Dendritic cell treated with granulocyte-macrophage colony-stimulating factor and Interleukin-4, amounts not matched to agents 40 ng/mL and 50 ng/mL, for 4 days (primary cell): ENCODE results near the gene RPL26.
"Not testable (repeated sequence)": the region's sequence is repeated elsewhere in the genome, so short reads cannot be mapped to it uniquely, and the experiment has no call there.

Experiments
- H3K27ac Mint-ChIP-seq: one replicate; pipeline ENCODE4 v1.8.0; 2022; ENCODE audit warnings: mild to moderate bottlenecking, mixed read lengths
- H3K27me3 Mint-ChIP-seq: one replicate; pipeline ENCODE4 v1.8.0; 2022; ENCODE audit warnings: mild to moderate bottlenecking, mixed read lengths
- H3K36me3 Mint-ChIP-seq: one replicate; pipeline ENCODE4 v1.8.0; 2022; ENCODE audit warnings: low read depth, mixed read lengths
- H3K4me1 Mint-ChIP-seq: one replicate; pipeline ENCODE4 v1.8.0; 2022; ENCODE audit warnings: low read depth, mixed read lengths
- H3K4me3 Mint-ChIP-seq: one replicate; pipeline ENCODE4 v1.8.0; 2022; ENCODE audit warnings: mild to moderate bottlenecking, moderate library complexity, mixed read lengths
- H3K9me3 Mint-ChIP-seq: one replicate; pipeline ENCODE4 v1.8.0; 2022; ENCODE audit warnings: mixed read lengths
- intact Hi-C: fragments of 100-400 bp; cut with micrococcal nuclease; formaldehyde crosslinking; loops from one replicate; pipeline ENCODE4 v1.15.0; 2022

RPL26 gene

DNA sequence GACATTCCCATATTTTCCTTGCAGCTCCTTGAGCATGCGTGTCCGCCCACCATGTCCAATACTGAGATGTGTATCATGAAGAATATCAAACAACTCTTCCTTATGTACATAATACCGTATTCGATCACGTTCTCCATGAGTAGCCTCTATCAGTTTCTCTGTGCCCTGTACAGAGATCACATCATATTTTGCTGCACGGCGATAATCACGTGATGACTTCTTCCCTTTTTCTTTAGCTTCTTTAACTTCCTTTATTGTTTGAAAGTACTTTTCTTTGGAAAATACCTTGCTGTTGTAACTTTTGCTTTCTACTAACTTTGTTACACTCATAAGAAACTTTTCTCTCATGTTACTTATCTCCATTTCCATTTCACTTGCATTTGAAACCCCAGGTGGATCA, 13.0 kb downstream of the RPL26 start:
- Mint-ChIP-seq H3K36me3 (peaks cover 66% of the 10 kb centered on the region), H3K4me3 (peak overlapping the region; percentile 23), H3K27me3 (no peaks in the 10 kb centered on the region), H3K4me1 (peaks cover 20% of the 10 kb centered on the region), H3K9me3 (no peaks in the 10 kb centered on the region), H3K27ac (peak overlapping the region; percentile 41)
- intact Hi-C loops: no loop called here

DNA sequence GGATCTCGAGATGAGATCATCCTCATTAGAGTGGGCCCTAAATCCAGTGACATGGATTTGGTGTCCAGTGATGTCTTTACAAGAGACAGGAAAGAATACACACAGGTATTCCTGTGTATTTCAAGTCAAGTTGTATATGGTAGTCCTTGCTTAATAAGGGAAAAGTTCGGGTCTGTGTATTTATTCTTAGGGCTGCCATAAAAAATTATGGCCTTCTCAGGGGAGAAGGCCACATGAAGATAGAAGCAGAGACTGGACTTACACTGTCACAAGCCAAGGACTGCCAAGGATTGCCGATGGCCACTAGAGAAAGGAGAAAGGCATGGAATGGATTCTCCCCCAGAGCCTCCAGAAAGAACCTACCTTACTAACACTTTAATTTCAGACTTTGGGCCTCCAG, 14.8 kb downstream of the RPL26 start:
- H3K27me3 Mint-ChIP-seq: no peaks in the 10 kb centered on the region
- intact Hi-C loops: no loop called here
- peaks cover 20% of the 10 kb centered on the region for H3K4me1 Mint-ChIP-seq
- H3K9me3 Mint-ChIP-seq: no peaks in the 10 kb centered on the region
- peaks cover 63% of the 10 kb centered on the region for H3K36me3 Mint-ChIP-seq
- no peak overlapping the region for H3K27ac Mint-ChIP-seq
- no peak overlapping the region for H3K4me3 Mint-ChIP-seq

DNA sequence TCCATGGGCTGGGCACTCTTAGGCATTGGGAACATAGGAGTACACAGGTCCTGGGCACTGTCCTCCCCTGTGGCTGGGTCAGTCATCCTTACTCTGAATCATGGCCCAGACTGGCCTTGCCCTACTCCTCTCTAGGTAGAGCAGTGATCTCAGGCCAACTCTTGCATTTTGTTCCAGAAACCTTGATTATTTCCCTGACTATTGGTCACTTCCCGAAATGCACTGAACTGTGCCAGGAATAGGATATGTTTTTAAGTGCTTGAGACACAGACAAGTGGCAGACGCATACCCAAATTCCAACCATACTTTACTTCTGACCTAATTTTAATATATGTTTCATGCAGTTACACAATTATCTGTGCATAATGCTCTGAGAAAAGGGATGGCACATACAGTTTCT, 16.8 kb downstream of the RPL26 start:
- H3K4me3 Mint-ChIP-seq: no peak overlapping the region
- peaks cover 50% of the 10 kb centered on the region for H3K36me3 Mint-ChIP-seq
- H3K9me3 Mint-ChIP-seq: no peaks in the 10 kb centered on the region
- peaks cover 18% of the 10 kb centered on the region for H3K4me1 Mint-ChIP-seq
- H3K27me3 Mint-ChIP-seq: no peaks in the 10 kb centered on the region
- H3K27ac Mint-ChIP-seq: no peak overlapping the region
- intact Hi-C loops: no loop called here

DNA sequence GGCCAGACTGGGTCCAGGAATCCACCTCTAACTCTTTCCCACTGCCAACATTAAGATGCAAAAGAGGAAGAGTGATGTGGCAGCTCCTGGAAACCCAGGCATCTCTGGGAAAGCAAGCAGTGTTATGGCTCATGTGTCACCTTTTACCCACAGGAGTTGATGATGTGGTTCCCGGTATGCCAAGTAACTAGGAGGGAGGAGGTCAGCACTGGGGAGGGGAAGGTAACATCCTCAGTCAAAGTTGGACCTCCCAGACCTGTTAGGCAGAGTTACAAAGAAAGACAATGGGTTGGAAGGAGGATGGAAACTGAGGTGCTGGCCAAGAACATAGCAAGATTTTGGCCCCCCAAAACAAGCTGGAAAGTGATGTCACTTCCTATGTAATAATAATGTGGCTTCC, 17.9 kb downstream of the RPL26 start:
- Mint-ChIP-seq H3K36me3 (peaks cover 44% of the 10 kb centered on the region), H3K27me3 (no peaks in the 10 kb centered on the region), H3K4me1 (peaks cover 17% of the 10 kb centered on the region), H3K4me3 (no peak overlapping the region), H3K27ac (no peak overlapping the region), H3K9me3 (no peaks in the 10 kb centered on the region)
- intact Hi-C loops: no loop called here

DNA sequence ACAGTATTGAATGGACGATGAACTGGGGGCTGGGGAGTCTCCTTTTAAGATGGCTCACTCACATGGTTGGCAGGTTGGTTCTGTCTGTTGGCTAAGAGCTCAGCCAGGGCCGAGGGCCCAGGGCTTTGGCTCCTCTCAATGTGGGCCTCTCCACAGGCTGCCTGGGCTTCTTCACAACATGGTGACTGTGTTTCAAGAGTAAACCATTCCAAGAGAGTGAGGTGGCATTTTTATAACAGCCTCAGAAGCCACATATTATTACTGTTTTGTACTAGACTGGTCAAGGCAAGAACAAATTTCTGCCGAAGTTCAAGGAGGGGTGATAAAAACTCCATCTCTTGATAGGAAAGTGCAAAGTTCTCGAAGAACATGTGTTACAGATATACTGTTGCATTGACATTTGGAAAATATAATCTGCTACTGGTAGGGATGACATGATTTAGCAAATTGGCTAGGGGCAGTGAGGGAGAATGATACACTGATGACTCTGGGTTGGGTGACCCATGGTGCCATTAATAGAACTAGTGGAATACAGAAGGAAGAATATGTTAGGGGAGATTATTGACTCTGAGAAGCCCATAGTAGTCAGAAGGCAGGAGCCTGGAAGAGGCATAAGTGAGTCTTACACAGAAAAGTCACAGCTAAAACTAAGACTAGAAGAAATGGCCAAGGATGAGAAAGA, 20.2 kb downstream of the RPL26 start:
- no peaks in the 10 kb centered on the region for H3K27me3 Mint-ChIP-seq
- H3K4me3 Mint-ChIP-seq: no peak overlapping the region
- H3K9me3 Mint-ChIP-seq: no peaks in the 10 kb centered on the region
- H3K4me1 Mint-ChIP-seq: peaks cover 11% of the 10 kb centered on the region
- intact Hi-C loops: no loop called here
- H3K27ac Mint-ChIP-seq: no peak overlapping the region
- peaks cover 21% of the 10 kb centered on the region for H3K36me3 Mint-ChIP-seq

DNA sequence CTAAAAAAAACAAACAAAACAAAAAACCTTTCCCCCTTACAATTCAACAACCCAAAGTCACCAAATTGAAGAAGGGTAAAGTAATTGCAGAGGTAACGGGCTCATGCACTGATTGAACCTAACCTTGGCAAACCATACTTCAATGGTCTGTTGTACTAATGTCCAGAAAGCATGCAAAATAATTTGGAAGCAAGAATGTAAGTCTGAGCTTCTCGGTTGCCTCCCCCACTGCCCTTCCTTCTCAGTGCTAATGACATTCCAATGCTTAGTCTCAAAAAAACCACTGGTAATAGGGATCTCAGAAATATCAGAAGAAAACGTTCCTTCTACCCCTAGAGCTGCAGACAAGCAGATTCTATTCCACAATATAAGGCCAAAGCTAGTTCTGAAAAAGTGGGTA, 22.2 kb downstream of the RPL26 start:
- H3K36me3 Mint-ChIP-seq: peaks cover 14% of the 10 kb centered on the region
- peaks cover 11% of the 10 kb centered on the region for H3K4me1 Mint-ChIP-seq
- H3K27me3 Mint-ChIP-seq: no peaks in the 10 kb centered on the region
- no peak overlapping the region for H3K4me3 Mint-ChIP-seq
- no peaks in the 10 kb centered on the region for H3K9me3 Mint-ChIP-seq
- H3K27ac Mint-ChIP-seq: no peak overlapping the region
- intact Hi-C loops: no loop called here

DNA sequence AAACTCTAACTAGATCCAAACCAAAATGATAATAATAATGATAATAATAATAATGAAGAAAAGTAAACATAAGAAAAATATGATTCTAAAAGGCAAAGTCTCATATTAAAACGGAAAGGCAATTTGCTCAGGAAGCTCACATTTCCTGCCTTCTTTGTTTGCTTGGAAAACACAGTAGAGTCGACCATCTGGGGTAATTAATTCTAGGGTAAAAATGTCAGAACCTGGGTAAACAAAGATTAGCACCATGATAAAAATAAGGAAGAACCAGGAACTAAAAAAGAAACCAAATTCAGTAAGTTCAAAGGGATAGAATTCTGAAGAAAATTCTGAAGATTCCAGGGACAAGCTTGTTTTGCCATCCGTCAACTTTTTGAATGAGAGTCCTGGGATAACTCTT, 22.7 kb downstream of the RPL26 start:
- Mint-ChIP-seq H3K27ac (no peak overlapping the region), H3K4me1 (peaks cover 6% of the 10 kb centered on the region), H3K36me3 (peaks cover 12% of the 10 kb centered on the region), H3K27me3 (no peaks in the 10 kb centered on the region), H3K9me3 (no peaks in the 10 kb centered on the region), H3K4me3 (no peak overlapping the region)
- intact Hi-C loops: no loop called here

DNA sequence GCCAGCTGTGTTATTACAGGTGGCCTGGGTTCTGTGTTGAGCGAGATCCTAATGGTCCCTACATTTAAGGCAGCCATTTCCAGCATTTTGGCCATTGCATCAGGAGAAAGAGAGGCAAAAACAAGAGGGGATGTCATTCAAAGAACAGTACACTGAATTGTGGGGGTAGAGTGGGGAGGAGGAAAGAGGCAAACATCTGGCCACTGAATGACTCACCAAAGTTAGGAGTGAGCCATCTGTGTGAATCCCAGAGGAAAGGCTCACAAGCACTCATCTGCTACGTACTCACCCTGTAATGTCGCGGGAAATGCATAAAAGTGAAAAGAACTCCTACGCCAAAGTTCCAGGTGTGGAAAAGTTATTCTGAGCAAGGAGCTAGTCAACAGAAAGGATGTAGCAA, 23.2 kb downstream of the RPL26 start:
- Mint-ChIP-seq H3K27me3 (no peaks in the 10 kb centered on the region), H3K36me3 (peaks cover 7% of the 10 kb centered on the region), H3K27ac (no peak overlapping the region), H3K4me3 (no peak overlapping the region), H3K9me3 (no peaks in the 10 kb centered on the region), H3K4me1 (peaks cover 5% of the 10 kb centered on the region)
- intact Hi-C loops: no loop called here

DNA sequence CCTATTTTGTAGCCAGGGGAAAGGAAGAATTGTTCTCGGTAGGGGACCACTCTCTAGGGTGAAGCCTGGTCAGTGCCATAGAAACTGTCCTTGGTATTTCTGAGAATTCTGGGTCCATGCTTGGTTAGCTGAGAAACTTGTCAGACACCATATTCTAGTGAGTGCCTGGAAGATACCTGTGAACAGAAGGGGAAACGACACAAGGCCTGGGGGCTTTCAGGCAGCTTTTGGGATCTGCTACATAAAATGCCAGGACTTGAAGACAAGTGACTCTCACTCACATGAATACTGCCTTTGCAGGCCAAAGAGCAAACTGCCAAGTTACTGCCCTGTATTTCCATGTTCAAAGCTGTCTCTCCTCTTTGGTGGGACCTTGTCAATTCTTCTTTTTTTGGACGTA, 25.1 kb downstream of the RPL26 start:
- Mint-ChIP-seq H3K4me1 (peaks cover 12% of the 10 kb centered on the region), H3K4me3 (no peak overlapping the region), H3K9me3 (no peaks in the 10 kb centered on the region), H3K27me3 (no peaks in the 10 kb centered on the region), H3K36me3 (no peaks in the 10 kb centered on the region), H3K27ac (no peak overlapping the region)
- intact Hi-C loops: no loop called here

DNA sequence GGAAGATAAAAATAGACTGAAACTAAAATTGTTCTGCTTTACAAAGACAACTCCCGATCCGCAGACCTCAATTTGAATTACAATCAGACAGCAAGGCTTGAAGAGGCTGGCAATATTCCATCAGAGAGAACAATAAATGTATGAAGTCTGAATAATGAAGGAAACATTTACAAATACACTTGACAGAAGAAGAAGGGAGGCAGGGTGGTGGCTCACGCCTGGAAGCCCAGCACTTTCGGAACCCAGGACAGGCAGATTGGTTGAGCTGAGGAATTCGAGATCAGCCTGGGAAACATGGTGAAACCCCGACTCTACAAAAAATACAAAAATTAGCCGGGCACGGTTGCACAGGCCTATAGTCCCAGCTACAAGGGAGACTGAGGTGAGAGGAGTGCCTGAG, 28.8 kb downstream of the RPL26 start:
- Mint-ChIP-seq H3K36me3 (no peaks in the 10 kb centered on the region), H3K9me3 (no peaks in the 10 kb centered on the region), H3K4me3 (no peak overlapping the region), H3K4me1 (peaks cover 7% of the 10 kb centered on the region), H3K27ac (no peak overlapping the region), H3K27me3 (no peaks in the 10 kb centered on the region)
- intact Hi-C loops: no loop called here

DNA sequence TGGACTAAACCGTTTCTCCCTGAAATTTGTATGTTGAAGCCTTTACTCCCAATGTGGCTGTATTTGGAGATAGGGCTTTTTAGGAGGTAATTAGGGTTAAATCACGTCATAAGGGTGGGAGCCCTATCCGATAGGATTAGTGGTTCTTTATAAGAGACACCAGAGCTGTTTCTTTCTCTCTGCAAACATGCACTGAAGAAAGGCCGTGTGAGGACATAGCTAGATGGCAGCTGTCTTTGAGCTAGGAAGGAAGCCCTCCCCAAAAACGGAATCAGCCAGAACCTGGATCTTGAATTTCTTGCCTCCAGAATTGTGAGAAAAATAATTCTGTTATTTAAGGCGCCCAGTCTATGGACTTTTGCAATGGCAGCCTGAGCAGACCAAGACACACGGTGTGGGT, 29.3 kb downstream of the RPL26 start:
- H3K4me1 Mint-ChIP-seq: peaks cover 7% of the 10 kb centered on the region
- intact Hi-C loops: no loop called here
- H3K27ac Mint-ChIP-seq: no peak overlapping the region
- no peaks in the 10 kb centered on the region for H3K36me3 Mint-ChIP-seq
- H3K27me3 Mint-ChIP-seq: no peaks in the 10 kb centered on the region
- H3K4me3 Mint-ChIP-seq: no peak overlapping the region
- H3K9me3 Mint-ChIP-seq: no peaks in the 10 kb centered on the region

DNA sequence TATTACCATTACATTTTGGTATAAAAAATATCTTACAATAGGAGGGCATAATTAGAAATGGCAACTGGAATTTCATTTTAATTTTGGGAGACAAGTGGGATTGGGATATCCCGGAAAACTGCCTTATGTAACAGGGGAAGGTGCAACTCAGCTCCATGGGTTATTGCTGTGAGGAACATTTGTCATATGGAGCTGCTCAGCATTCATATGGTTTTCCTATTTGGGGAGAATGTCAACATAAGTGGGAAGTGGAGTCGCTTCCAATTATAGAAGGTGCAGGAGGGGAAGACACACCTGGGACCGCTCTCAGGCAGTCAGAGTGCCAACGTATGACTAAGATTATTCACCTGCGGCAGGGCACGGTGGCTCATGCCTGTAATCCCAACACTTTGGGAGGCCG, 32.7 kb downstream of the RPL26 start:
- Mint-ChIP-seq H3K27ac (no peak overlapping the region), H3K4me1 (peaks cover 12% of the 10 kb centered on the region), H3K9me3 (no peaks in the 10 kb centered on the region), H3K27me3 (peaks cover 26% of the 10 kb centered on the region), H3K36me3 (no peaks in the 10 kb centered on the region), H3K4me3 (no peak overlapping the region)
- intact Hi-C loops: no loop called here

DNA sequence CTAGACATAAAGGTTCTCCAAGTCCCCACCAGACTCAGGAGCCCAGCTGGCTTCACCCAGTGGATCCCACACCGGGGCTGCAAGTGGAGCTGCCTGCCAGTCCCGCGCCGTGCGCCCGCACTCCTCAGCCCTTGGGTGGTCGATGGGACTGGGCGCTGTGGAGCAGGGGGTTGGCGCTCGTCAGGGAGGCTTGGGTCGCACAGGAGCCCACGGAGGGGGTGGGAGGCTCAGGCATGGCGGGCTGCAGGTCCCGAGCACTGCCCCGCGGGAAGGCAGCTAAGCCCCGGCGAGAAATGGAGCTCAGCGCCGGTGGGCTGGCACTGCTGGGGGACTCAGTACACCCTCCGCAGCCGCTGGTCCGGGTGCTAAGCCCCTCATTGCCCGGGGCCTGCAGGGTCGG, 36.0 kb downstream of the RPL26 start:
- H3K27me3 Mint-ChIP-seq: peaks cover 29% of the 10 kb centered on the region
- H3K27ac Mint-ChIP-seq, H3K4me3 Mint-ChIP-seq, H3K4me1 Mint-ChIP-seq, H3K36me3 Mint-ChIP-seq, intact Hi-C loops, H3K9me3 Mint-ChIP-seq: not testable (repeated sequence)

DNA sequence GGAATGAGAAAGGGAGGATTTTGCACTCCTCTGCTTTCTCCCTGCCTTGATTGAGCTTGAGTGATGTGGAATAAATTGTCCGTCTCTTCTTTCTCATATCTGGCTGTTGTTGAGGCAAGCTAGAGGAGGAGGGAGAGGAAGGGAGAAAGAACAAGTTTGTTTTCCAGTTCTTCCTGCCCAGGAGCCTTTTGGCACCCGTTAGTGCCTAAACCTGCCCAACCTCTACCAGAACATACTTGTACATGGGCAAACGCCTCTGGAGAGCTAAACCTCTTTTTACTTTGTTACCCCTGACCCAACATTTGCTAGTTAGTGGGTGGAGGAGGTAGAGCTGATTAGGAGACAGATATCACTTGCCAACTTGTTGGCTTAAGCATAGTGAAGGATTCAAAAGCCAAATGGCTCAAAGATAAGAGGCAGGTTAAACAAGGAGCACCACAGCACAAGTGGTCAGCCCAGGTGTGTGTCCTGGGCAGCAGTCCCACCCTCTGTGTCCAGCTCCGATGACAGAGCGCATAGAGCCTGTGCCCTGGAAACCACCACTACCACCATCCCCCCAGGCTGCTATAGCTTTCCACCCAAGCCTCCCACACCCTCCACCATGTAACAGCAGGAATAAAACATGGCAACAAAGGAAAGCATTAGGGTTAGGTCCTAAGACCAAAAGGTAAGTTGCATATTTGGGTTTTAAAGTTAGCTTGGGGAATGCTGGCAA, 36.9 kb downstream of the RPL26 start:
- intact Hi-C loops: no loop called here
- Mint-ChIP-seq H3K9me3 (no peaks in the 10 kb centered on the region), H3K4me3 (no peak overlapping the region), H3K27me3 (peaks cover 29% of the 10 kb centered on the region), H3K27ac (no peak overlapping the region), H3K4me1 (peaks cover 5% of the 10 kb centered on the region), H3K36me3 (no peaks in the 10 kb centered on the region)
